KG1 (cell line): Measurements from ENCODE around the gene MYO5B.
"Not testable (repeated sequence)": the region's sequence is repeated elsewhere in the genome, so short reads cannot be mapped to it uniquely, and the experiment has no call there.

Experiments used
- DNase-seq: peaks from one replicate; lab custom pipeline; 2025; lab: John Stamatoyannopoulos, UW

MYO5B gene

GRCh38 chr18:50194631-50195532 lies at the start of gene MYO5B:
TSS of gene MYO5B (minus strand) at chr18:50195147. CDS start at chr18:50194793, 354 bp downstream.
- DNase-seq: peak; percentile 4

- DNase-seq: not testable (repeated sequence)
These were observed 46.8 kb upstream of the MYO5B start for GRCh38 chr18:50241768-50242167.

- no peak for DNase-seq
These were observed 45.2 kb upstream of the MYO5B start for GRCh38 chr18:50240080-50240563.

- DNase-seq: no peak
These were observed 37.5 kb upstream of the MYO5B start for GRCh38 chr18:50232419-50232818.

GRCh38 chr18:50231621-50232020 lies 36.7 kb upstream of the MYO5B start:
- no peak for DNase-seq

GRCh38 chr18:50220249-50220648 lies 25.3 kb upstream of the MYO5B start:
- DNase-seq: not testable (repeated sequence)

GRCh38 chr18:50218432-50219197 lies 23.7 kb upstream of the MYO5B start:
- DNase-seq: no peak

GRCh38 chr18:50209311-50209710 lies 14.4 kb upstream of the MYO5B start:
- no peak for DNase-seq

- no peak for DNase-seq
These were observed 12.8 kb upstream of the MYO5B start for GRCh38 chr18:50207722-50208121.

- DNase-seq: no peak
These were observed 9.1 kb upstream of the MYO5B start for GRCh38 chr18:50203801-50204604.

GRCh38 chr18:50201476-50202018 lies 6.6 kb upstream of the MYO5B start:
- DNase-seq: no peak

- DNase-seq: no peak
These were observed 5.0 kb upstream of the MYO5B start for GRCh38 chr18:50199921-50200320.

GRCh38 chr18:50199346-50199855 lies 4.5 kb upstream of the MYO5B start:
- DNase-seq: no peak

GRCh38 chr18:50196261-50196660 lies 1.3 kb upstream of the MYO5B start:
- DNase-seq: no peak

GRCh38 chr18:50195689-50196088 lies 742 bp upstream of the MYO5B start:
- no peak for DNase-seq

- no peak for DNase-seq
These were observed 934 bp downstream of the MYO5B start for GRCh38 chr18:50193796-50194630.

- DNase-seq: no peak
These were observed 1.8 kb downstream of the MYO5B start for GRCh38 chr18:50192995-50193795.

GRCh38 chr18:50190926-50191325 lies 4.0 kb downstream of the MYO5B start:
- DNase-seq: no peak

GRCh38 chr18:50190236-50190635 lies 4.7 kb downstream of the MYO5B start:
- no peak for DNase-seq

GRCh38 chr18:50189160-50189559 lies 5.8 kb downstream of the MYO5B start:
- no peak for DNase-seq
